H9 (cell line): ENCODE data around the gene MAP2. TPM values are rescaled to one million over a fixed set of nuclear protein-coding genes. Genes with fewer than 3 reads are reported as not detected.

ENCODE experiments used
- DNase-seq: peaks from one replicate; pipeline ENCODE4 v3.0.0-alpha.2; 2017
- H2AFZ ChIP-seq: one replicate; pipeline ENCODE4 v1.6.1; 2013; ENCODE audit warnings: mild to moderate bottlenecking, low read length, control low read depth, moderate library complexity
- H2AK5ac ChIP-seq: 2 replicates; pipeline ENCODE4 v1.6.1; 2013; ENCODE audit warnings: low read length, control low read depth, mixed read lengths; ENCODE audit not compliant: insufficient read length
- H2BK120ac ChIP-seq: one replicate; pipeline ENCODE4 v1.6.1; 2013; ENCODE audit warnings: low read depth, mild to moderate bottlenecking, low read length, control low read depth, inconsistent platforms; ENCODE audit not compliant: poor library complexity, severe bottlenecking
- H2BK12ac ChIP-seq: 2 replicates; pipeline ENCODE4 v1.6.1; 2013; ENCODE audit warnings: low read length, control low read depth, mixed read lengths, low read depth; ENCODE audit not compliant: insufficient read length
- H2BK15ac ChIP-seq: 2 replicates; pipeline ENCODE4 v1.6.1; 2013; ENCODE audit warnings: low read depth, low read length, control low read depth
- H2BK20ac ChIP-seq: one replicate; pipeline ENCODE4 v1.6.1; 2013; ENCODE audit warnings: low read depth, mild to moderate bottlenecking, low read length, control low read depth, inconsistent platforms; ENCODE audit not compliant: poor library complexity, severe bottlenecking
- H2BK5ac ChIP-seq: 2 replicates; pipeline ENCODE4 v1.6.1; 2013; ENCODE audit warnings: low read length, control low read depth, mixed read lengths; ENCODE audit not compliant: insufficient read length
- H3K14ac ChIP-seq: 2 replicates; pipeline ENCODE4 v1.6.1; 2013; ENCODE audit warnings: low read length, control low read depth; ENCODE audit not compliant: insufficient read depth
- H3K18ac ChIP-seq: 2 replicates; pipeline ENCODE4 v1.6.1; 2013; ENCODE audit warnings: low read depth, mild to moderate bottlenecking, mixed read lengths, low read length, control low read depth; ENCODE audit not compliant: insufficient read length
- H3K23ac ChIP-seq: 2 replicates; pipeline ENCODE4 v1.6.1; 2013; ENCODE audit warnings: low read length, control low read depth, mixed read lengths, low read depth; ENCODE audit not compliant: insufficient read length
- H3K23me2 ChIP-seq: 2 replicates; pipeline ENCODE4 v1.6.1; 2013; ENCODE audit warnings: low read depth, mild to moderate bottlenecking, mixed read lengths, low read length, control low read depth; ENCODE audit not compliant: insufficient read length, poor library complexity, severe bottlenecking
- H3K27ac ChIP-seq: 2 replicates; pipeline ENCODE4 v1.5.1; 2013; ENCODE audit warnings: low read length, control low read depth, mixed read lengths, low read depth; ENCODE audit not compliant: insufficient read length
- H3K27me3 ChIP-seq: 2 replicates; pipeline ENCODE4 v1.6.1; 2013; ENCODE audit warnings: low read length, control low read depth, inconsistent platforms; ENCODE audit not compliant: insufficient read depth
- H3K4ac ChIP-seq: 2 replicates; pipeline ENCODE4 v1.6.1; 2013; ENCODE audit warnings: low read depth, mild to moderate bottlenecking, control low read depth, inconsistent platforms, low read length, moderate library complexity
- H3K4me1 ChIP-seq: 2 replicates; pipeline ENCODE4 v1.6.1; 2013; ENCODE audit warnings: low read length, control low read depth, inconsistent platforms; ENCODE audit not compliant: insufficient read depth
- H3K4me2 ChIP-seq: 2 replicates; pipeline ENCODE4 v1.6.1; 2013; ENCODE audit warnings: low read length, control low read depth, mixed read lengths; ENCODE audit not compliant: insufficient read length, insufficient read depth
- H3K56ac ChIP-seq: 2 replicates; pipeline ENCODE4 v1.6.1; 2013; ENCODE audit warnings: low read depth, mild to moderate bottlenecking, mixed read lengths, low read length, control low read depth; ENCODE audit not compliant: insufficient read length
- H3K79me1 ChIP-seq: 2 replicates; pipeline ENCODE4 v1.6.1; 2013; ENCODE audit warnings: low read depth, mild to moderate bottlenecking, moderate library complexity, low read length, control low read depth, inconsistent platforms; ENCODE audit not compliant: insufficient read depth, poor library complexity, severe bottlenecking
- H3K79me2 ChIP-seq: 2 replicates; pipeline ENCODE4 v1.6.1; 2013; ENCODE audit warnings: low read length, control low read depth, inconsistent platforms; ENCODE audit not compliant: insufficient read depth
- H3K9ac ChIP-seq: 2 replicates; pipeline ENCODE4 v1.6.1; 2013; ENCODE audit warnings: low read length, control low read depth, mixed read lengths; ENCODE audit not compliant: insufficient read length; ENCODE audit errors: extremely low read depth
- H3K9me3 ChIP-seq: one replicate; pipeline ENCODE4 v1.6.1; 2013; ENCODE audit warnings: low read depth, low read length, inconsistent platforms; ENCODE audit not compliant: control insufficient read depth
- H3T11ph ChIP-seq: one replicate; pipeline ENCODE4 v1.6.1; 2013; ENCODE audit warnings: mild to moderate bottlenecking, low read length, control low read depth, inconsistent platforms
- H4K20me1 ChIP-seq: one replicate; pipeline ENCODE4 v1.6.1; 2013; ENCODE audit not compliant: control insufficient read depth, insufficient read length, insufficient read depth
- H4K5ac ChIP-seq: 2 replicates; pipeline ENCODE4 v1.6.1; 2013; ENCODE audit warnings: low read depth, mild to moderate bottlenecking, mixed read lengths, low read length, control low read depth; ENCODE audit not compliant: insufficient read length
- H4K8ac ChIP-seq: replicated peaks from 2 replicates; pipeline ENCODE4 v1.6.1; 2013; ENCODE audit warnings: low read length, control low read depth, mixed read lengths, low read depth; ENCODE audit not compliant: insufficient read length
- H4K91ac ChIP-seq: 2 replicates; pipeline ENCODE4 v1.6.1; 2013; ENCODE audit warnings: low read depth, mild to moderate bottlenecking, moderate library complexity, mixed read lengths, low read length, control low read depth; ENCODE audit not compliant: insufficient read length
- H3K27ac Mint-ChIP-seq, 3 experiments: 2 replicates in 2 of 3; 3 replicates in 1 of 3; pipeline ENCODE4 v1.8.0; 2020 to 2021; ENCODE audit warnings: mixed read lengths in 3 of 3, mild to moderate bottlenecking in 1 of 3, moderate library complexity in 1 of 3
- H3K27me3 Mint-ChIP-seq: 2 replicates; pipeline ENCODE4 v1.8.0; 2021; ENCODE audit warnings: low read depth, mild to moderate bottlenecking, moderate library complexity, mixed read lengths
- H3K36me3 Mint-ChIP-seq, 3 experiments: 2 replicates in 2 of 3; 3 replicates in 1 of 3; pipeline ENCODE4 v1.8.0; 2020 to 2021; ENCODE audit warnings: low read depth in 3 of 3, mixed read lengths in 3 of 3; ENCODE audit not compliant: insufficient read depth in 1 of 3
- H3K4me1 Mint-ChIP-seq, 2 experiments: 2 replicates each; pipeline ENCODE4 v1.8.0; 2020; ENCODE audit warnings: mixed read lengths in 2 of 2
- H3K4me3 Mint-ChIP-seq, 2 experiments: 2 replicates in 1 of 2; 3 replicates in 1 of 2; pipeline ENCODE4 v1.8.0; 2020 to 2021; ENCODE audit warnings: mild to moderate bottlenecking in 2 of 2, mixed read lengths in 2 of 2, moderate library complexity in 1 of 2
- H3K9me3 Mint-ChIP-seq, 2 experiments: 2 replicates in 1 of 2; 3 replicates in 1 of 2; pipeline ENCODE4 v1.8.0; 2020; ENCODE audit warnings: mild to moderate bottlenecking in 2 of 2, mixed read lengths in 2 of 2, moderate library complexity in 1 of 2
- WGBS: extraction: QIAGEN DNeasy Blood & Tissue Kit; methylation state at CpG from one replicate; pipeline ENCODE4 v1.1.7; 2013; ENCODE audit warnings: missing lambda C conversion rate, low lambda C conversion rate, mixed read lengths; ENCODE audit not compliant: insufficient read length; ENCODE audit errors: extremely low coverage; 5-methylcytosine and 5-hydroxymethylcytosine counted together
- total RNA-seq: library from RNA; stranded (reverse); gene quantifications from 2 replicates; pipeline ENCODE4 v1.2.1, GENCODE V29; 2021
- TF ChIP-seq, protein P1 (sequence below): fragments of 200-600 bp; sonication (generic); conservative IDR thresholded peaks from 3 replicates; pipeline ENCODE4 v1.8.0; 2021; ENCODE audit warnings: antibody characterized with exemption, mild to moderate bottlenecking

MAP2 gene
- total RNA-seq, 1 experiment from 2014 or later: 0.87 TPM

DNA sequence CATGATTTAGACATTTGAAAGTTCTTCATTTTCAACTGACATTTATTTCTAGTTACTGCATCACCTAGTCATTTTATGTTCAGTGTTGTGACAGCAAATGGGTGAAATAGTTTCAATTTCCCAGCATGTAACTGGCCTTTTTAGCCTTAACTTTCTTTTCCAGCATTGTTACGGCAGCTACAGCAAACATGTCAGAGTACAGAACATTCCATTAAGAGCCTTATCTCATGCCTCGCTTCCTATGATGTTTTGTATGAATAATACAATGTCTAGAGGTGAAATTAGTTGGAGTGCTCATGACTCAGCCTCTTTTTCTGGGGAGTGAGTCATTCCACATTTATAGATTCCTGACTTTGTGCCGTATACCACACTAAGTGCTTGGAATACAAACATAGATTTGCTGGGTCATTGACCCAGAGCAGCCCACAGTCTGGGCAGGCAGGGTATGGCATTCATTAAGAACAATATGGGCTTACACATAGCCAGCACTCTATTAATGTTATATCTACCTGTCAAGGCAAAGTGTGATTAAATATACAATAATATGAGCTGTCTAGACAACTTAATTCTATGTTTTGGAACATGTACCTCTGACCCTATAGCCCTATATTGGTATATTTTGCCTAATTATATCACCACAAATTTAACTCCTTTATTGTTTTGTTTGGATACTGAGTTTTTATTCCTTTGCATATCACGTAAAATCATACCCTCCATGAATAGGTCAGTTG lies 72.2 kb downstream of the MAP2 start:
- Histone ChIP-seq H2AK5ac (no peak overlapping the region), H2BK15ac (no peak overlapping the region), H3K27ac (no peak overlapping the region), H2AFZ (no peak overlapping the region), H3K23me2 (no peaks in the 10 kb centered on the region), H3K4me1 (no peaks in the 10 kb centered on the region), H3K56ac (no peak overlapping the region), H4K20me1 (no peaks in the 10 kb centered on the region), H4K91ac (no peak overlapping the region), H3K14ac (no peak overlapping the region), H3K9ac (no peak overlapping the region), H4K5ac (no peak overlapping the region), H3K4me2 (no peak overlapping the region), H3K18ac (no peak overlapping the region), H4K8ac (no peak overlapping the region), H3K79me1 (no peaks in the 10 kb centered on the region), H3K79me2 (no peaks in the 10 kb centered on the region), H3K27me3 (no peaks in the 10 kb centered on the region), H3K9me3 (no peaks in the 10 kb centered on the region), H2BK5ac (no peak overlapping the region), H3K4ac (no peak overlapping the region), H2BK20ac (no peak overlapping the region), H2BK120ac (no peak overlapping the region), H3K23ac (no peak overlapping the region), H3T11ph (no peak overlapping the region), H2BK12ac (no peak overlapping the region)
- H3K4me3 Mint-ChIP-seq: no peak overlapping the region
- no peak overlapping the region for H3K27ac Mint-ChIP-seq
- DNase-seq: no peak
- TF ChIP-seq, protein P1, sequence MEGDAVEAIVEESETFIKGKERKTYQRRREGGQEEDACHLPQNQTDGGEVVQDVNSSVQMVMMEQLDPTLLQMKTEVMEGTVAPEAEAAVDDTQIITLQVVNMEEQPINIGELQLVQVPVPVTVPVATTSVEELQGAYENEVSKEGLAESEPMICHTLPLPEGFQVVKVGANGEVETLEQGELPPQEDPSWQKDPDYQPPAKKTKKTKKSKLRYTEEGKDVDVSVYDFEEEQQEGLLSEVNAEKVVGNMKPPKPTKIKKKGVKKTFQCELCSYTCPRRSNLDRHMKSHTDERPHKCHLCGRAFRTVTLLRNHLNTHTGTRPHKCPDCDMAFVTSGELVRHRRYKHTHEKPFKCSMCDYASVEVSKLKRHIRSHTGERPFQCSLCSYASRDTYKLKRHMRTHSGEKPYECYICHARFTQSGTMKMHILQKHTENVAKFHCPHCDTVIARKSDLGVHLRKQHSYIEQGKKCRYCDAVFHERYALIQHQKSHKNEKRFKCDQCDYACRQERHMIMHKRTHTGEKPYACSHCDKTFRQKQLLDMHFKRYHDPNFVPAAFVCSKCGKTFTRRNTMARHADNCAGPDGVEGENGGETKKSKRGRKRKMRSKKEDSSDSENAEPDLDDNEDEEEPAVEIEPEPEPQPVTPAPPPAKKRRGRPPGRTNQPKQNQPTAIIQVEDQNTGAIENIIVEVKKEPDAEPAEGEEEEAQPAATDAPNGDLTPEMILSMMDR: no peak
- peaks cover 37% of the 10 kb centered on the region for H3K27me3 Mint-ChIP-seq
- 0 out of 4 replicates have a peak, but pooled peaks cover 0 to under 1% of the 10 kb centered on the region in 2 experiments for H3K4me1 Mint-ChIP-seq
- peaks cover 0 to 37% (median 15%) of the 10 kb centered on the region in 3 experiments; a peak in 5 of 7 replicates for H3K36me3 Mint-ChIP-seq
- WGBS: no CpG with 5 or more reads among the region's 4 CpGs
- H3K9me3 Mint-ChIP-seq: peaks cover 32 to 49% of the 10 kb centered on the region in 2 experiments
